ENCODE data around the gene CKLF.
"Not testable (repeated sequence)": the region's sequence is repeated elsewhere in the genome, so short reads cannot be mapped to it uniquely, and the experiment has no call there.

The CKLF gene

GRCh38 chr16:66600477-66600876 lies 48.1 kb downstream of the CKLF start:
- no peak for DNase-seq

- no peak for DNase-seq
These were observed 49.1 kb downstream of the CKLF start for GRCh38 chr16:66601471-66601870.

GRCh38 chr16:66603537-66604375 lies 51.4 kb downstream of the CKLF start:
- DNase-seq = no peak

GRCh38 chr16:66604376-66605176 lies 52.2 kb downstream of the CKLF start, which contains the start of gene CMTM3:
Gene CMTM3, plus strand, starts transcription at chr16:66604704. Its CDS starts 102 bp downstream, at chr16:66604806.
- peak; percentile 13 for DNase-seq

GRCh38 chr16:66605177-66605978 lies 53.0 kb downstream of the CKLF start:
- no peak for DNase-seq

GRCh38 chr16:66605979-66606751 lies 53.8 kb downstream of the CKLF start:
- no peak for DNase-seq

- no peak for DNase-seq
These were observed 56.1 kb downstream of the CKLF start for GRCh38 chr16:66608241-66609138.

- DNase-seq = no peak
These were observed 56.7 kb downstream of the CKLF start for GRCh38 chr16:66609139-66609510.

GRCh38 chr16:66610111-66610820 lies 57.9 kb downstream of the CKLF start:
- DNase-seq = no peak

- DNase-seq = not testable (repeated sequence)
These were observed 59.5 kb downstream of the CKLF start for GRCh38 chr16:66611911-66612310.

- no peak for DNase-seq
These were observed 60.0 kb downstream of the CKLF start for GRCh38 chr16:66612422-66612821.

- no peak for DNase-seq
These were observed 61.9 kb downstream of the CKLF start for GRCh38 chr16:66614161-66614802.
